Hematopoietic multipotent progenitor cell treated with erythropoietin and hydrocortisone succinate and interleukin-3 and kit ligand, for 17 days (in vitro differentiated cells): ENCODE measurements around the gene ZIC1.

Experiments used
- DNase-seq: peaks from one replicate; pipeline ENCODE4 v3.0.0-alpha.2; 2015; ENCODE audit warnings: low spot score

Gene ZIC1

DNA sequence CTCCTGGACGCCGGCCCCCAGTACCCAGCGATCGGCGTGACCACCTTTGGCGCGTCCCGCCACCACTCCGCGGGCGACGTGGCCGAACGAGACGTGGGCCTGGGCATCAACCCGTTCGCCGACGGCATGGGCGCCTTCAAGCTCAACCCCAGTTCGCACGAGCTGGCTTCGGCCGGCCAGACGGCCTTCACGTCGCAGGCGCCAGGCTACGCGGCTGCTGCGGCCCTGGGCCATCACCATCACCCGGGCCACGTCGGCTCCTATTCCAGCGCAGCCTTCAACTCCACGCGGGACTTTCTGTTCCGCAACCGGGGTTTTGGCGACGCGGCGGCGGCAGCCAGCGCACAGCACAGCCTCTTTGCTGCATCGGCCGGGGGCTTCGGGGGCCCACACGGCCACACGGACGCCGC is 956 bp downstream of the ZIC1 start:
- no peak for DNase-seq

DNA sequence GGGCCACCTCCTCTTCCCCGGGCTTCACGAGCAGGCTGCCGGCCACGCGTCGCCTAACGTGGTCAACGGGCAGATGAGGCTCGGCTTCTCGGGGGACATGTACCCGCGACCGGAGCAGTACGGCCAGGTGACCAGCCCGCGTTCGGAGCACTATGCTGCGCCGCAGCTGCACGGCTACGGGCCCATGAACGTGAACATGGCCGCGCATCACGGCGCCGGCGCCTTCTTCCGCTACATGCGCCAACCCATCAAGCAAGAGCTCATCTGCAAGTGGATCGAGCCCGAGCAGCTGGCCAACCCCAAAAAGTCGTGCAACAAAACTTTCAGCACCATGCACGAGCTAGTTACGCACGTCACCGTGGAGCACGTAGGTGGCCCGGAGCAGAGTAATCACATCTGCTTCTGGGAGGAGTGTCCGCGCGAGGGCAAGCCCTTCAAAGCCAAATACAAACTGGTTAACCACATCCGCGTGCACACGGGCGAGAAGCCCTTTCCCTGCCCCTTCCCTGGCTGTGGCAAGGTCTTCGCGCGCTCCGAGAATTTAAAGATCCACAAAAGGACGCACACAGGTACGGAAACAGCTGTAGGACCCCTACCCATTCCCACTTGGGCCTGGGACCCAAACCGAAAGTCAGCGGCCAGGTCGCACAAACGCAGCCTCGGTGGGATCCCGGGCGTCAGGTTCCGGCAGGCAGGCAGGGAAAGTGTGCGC is 1.5 kb downstream of the ZIC1 start:
- no peak for DNase-seq

DNA sequence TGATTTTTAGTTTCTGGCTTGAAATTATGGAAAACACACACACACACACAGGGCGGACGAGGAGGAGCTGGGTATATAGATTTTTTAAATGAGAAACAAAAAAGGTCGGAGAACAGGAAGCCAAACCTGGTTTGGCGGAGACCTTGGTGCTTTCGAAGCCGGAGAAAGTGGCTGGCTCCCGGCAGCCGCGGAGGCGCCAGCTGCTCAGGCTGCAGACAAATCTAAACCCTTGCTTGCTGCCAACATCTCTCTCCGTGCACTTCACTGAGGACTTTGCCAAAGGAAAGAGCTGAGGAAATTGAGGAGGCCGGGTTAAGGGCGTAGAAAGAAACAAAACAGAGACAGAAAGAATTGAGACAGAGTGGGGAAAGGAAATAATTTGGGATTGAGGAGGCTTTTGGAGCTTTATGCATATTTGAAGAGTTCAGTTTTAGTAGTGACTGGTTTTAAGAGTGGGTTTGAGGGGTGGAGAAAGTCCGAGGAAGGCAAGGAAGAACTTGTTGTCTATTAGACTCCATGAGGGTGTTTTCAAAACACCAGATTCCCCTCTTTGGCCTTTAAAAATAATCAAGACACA is 2.2 kb downstream of the ZIC1 start:
- DNase-seq: no peak

DNA sequence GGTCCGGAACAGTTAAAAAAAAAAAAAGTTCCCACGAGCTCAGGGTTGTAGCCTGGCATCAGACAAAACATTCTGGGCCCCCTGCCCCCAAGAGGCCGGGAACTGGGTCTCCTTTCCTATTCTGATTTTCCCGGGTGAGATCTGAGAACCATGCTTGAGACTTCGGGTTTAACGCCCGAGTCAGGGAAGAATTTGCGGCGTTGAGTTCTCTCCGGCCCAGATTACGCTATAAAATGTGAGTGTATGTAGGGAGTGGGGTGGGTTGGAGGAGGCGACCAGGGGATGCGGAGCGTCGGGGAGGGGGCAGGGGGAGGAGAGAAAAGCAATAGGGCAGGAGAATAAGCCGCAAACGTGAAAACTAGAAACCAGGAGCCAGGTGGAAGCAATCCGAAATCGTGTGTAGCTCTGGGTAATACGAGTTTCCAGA is 2.7 kb downstream of the ZIC1 start:
- DNase-seq: no peak

DNA sequence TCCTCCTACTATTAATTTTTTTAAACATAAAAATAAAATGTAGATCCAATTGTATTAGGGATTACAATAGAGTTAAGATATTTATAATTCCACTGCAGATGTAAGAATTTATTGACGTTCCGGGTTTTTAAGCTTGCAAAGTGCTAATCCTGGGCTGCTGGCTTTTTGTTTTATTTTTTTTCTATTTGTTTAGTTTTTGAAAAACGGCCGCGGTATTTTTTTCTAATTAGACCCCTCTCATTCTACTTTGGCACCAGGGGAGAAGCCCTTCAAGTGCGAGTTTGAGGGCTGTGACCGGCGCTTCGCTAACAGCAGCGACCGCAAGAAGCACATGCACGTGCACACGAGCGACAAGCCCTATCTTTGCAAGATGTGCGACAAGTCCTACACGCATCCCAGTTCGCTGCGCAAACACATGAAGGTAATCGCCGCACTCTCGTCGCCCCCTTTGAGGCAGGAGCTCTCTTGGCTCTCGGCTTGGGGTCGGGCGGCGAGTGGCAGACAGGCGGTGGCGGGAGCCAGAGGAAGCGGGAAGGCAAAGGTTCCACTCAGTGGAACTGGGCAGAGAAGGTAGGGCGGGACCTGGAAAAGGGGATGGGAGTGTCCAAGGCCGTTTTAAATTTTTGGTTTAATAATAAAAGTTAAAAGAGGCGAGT is 3.2 kb downstream of the ZIC1 start:
- DNase-seq: no peak

DNA sequence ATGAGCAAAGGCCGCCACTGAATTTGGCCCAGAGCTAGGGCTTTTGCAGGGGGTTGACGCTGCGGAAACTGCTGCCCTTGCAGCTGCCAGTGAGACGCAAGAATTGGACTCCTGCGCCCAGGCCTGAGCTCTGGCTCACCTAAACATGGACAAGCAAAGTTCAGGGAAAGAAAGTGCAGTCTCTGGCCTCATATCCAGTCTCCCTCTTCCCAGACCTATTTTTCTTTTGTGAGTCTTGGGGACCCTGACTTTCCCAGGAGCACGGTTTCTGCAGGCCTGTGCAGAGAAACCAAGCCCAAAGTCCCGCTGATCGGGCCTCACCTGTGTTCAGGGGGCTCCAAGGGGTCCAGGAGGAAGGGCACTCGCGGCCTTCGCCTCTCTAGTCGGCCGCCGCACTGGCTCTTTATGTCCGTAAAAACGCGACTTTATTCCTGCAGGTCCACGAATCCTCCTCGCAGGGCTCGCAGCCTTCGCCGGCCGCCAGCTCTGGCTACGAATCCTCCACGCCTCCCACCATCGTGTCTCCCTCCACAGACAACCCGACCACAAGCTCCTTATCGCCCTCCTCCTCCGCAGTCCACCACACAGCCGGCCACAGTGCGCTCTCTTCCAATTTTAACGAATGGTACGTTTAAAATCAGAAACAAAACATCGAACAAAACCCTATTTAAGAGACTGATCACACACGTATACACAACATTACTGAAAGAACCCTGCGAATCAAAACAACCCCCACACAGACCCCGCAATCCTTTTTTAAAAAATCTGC is 3.9 kb downstream of the ZIC1 start:
- DNase-seq: no peak

DNA sequence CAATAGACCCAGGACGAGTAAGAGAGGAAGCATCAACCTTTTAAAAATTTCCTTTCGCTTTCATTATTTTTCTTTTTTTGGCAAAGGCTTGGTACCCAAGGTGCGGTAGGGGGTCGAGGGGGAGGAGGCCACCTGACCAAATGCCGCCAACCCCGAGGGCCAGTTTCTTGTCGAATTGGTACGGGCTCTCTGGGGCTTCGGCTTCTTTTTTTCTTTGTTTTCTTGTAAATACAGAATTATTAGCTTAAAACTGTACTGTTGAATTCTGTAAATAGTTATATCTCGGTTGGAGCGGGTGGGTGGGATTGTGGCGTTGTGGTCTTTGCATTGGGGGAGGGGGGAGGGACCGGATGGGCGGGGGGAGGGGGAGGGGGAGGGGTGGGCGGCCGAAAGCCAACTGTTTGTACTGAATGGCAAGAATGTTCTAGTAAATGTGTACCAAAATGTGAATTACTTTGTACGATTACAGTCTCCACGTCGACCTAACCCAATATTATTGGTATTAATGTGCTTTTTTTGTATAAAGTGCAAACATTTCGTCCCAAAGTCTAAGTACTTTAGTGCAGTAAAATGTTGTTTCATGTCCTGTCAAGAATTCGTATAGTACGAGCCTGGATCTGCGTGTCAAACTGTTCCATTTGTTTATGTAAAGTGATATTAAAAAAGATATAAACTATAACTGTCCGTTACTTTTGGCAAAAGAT is 4.7 kb downstream of the ZIC1 start:
- DNase-seq: no peak

DNA sequence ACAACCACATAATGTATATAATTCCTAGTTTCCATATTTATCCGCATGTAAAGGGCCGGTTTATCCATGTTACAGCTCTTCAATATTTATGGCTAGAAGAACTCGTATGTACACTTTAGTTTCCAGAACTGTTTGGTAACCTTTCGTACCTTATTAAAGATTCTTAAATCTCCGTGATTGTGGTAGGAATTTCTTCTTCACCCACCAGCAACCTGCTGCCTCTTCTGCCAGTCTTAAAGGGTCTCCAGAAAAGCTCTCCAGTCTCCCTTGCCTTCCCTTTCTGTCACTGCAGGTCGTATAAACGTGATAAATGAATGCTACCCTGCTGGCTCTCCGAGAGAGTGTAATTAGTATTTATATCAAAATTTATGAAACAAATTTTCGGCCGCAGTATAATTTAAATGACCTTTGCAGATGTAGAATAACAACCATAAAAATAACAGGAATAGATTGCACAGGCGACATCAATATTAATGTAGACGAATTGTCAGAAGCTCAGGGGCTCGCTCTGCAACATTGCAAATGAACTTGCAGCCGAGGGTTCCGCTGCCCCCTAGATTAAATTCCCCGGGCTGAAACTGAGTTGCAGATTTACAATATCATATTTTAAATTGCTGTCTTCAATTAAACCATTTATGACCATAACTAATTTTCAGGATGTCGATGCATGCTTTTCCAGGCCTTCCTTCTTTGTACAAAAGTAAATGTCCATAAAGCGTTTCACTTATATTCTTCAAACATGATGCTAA is 5.4 kb downstream of the ZIC1 start:
- no peak for DNase-seq

DNA sequence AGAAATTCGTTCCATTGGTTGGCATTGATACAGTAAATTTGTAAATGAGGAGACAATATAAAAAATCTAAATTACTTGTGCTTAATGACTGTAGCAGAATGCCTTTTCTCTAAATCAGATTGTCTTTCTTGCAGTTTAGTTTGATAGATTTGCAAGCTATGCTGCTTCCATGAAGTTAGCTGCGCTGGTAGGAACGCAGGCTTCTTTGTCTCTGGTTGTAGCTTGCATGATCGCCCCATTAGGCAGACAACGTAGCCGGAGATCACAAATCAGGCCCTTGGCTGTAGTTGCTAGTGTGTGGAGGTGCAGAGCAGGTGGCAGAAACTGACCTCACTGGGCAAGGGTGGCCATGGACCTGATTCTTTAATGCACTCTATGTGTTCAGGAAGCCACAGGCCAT is 6.1 kb downstream of the ZIC1 start:
- DNase-seq: no peak

DNA sequence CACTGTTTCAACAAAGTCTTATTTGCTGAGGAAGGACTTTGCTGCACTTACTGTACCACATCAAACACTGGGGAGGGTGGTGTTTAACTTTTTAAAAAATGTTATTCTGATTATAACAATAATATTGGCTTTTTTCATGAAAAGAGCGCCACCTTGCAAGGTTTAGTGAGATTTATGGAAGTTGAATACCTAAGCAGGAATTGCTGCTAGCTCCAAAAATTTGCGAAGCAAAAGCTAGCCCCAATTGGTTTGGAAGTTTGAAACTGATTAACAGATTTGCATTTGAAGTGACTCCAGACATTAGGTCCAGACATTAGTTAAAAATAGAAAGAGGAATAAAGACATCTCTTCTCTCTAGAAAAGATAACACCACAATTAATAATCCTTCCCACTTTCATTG is 6.7 kb downstream of the ZIC1 start:
- no peak for DNase-seq

DNA sequence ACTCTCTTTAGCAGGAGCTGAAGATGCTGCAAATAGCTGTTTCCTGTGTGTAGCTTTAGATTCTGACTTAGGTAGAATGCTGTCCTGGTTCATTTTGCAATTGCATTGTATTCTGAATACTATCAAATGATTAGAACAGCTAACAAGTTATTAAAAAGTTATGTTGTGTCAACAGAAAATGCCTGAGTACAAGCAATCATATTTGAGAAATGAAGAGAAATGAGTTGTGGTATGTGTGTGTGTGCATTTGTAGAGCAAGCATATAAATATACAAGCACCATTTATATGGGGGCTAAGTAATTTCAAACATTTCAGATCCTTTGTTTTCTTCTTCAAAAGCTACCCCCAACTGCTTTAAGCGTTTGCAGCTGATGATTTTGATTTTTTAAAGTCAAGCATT is 7.8 kb downstream of the ZIC1 start:
- DNase-seq: no peak

DNA sequence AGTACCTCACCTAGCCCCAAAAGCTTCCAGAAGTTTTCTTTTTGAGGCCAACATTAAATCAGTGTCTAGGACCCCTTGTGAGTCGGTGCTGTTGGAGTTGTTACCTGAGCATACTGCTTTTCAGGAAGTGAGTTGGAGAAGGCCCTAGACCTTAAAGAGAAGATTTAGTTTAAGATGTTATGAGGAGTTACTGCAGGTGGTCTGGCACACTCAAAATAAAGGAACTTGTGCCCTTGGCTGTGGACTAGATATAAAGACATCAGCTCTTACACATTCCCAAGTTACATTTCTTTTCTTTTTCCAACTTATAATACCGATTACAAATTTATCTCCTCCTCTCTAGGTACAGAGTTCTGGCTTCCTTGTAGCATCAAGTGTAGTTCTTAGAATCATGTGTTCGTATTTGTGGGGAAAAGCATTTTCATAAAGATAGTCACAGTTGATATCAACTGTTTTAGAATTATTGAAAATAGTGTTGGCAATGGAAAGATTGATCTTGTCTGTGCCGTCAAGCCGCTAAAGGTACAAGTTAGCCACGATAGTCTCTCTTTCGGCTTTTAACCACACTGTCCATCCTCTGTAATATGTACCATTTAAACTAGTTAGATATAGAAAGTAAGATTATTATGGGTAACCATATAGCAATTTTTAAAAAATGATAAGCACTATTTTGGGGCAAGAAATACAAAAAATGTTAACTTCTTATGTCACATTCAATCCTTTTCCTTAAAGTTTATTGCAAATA is 8.6 kb downstream of the ZIC1 start:
- no peak for DNase-seq

DNA sequence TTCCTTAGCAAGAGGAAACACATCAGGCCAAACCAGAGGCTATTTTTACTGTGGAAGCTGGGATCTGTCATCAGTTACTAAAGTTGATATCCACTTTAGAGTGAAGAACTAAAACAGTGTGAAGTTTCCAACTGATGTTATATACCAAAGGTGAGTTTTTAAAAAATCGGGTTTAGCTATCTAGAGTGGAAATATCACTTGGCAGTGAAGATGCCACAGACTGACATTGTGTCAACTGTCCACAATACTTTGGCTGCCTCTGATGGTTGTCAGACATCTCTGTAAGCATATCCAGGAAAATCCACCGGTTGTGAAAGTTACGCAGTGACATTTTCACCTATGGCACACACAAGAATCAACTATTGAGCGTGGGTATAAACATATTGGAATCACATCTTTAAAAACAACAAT is 9.2 kb downstream of the ZIC1 start:
- no peak for DNase-seq

DNA sequence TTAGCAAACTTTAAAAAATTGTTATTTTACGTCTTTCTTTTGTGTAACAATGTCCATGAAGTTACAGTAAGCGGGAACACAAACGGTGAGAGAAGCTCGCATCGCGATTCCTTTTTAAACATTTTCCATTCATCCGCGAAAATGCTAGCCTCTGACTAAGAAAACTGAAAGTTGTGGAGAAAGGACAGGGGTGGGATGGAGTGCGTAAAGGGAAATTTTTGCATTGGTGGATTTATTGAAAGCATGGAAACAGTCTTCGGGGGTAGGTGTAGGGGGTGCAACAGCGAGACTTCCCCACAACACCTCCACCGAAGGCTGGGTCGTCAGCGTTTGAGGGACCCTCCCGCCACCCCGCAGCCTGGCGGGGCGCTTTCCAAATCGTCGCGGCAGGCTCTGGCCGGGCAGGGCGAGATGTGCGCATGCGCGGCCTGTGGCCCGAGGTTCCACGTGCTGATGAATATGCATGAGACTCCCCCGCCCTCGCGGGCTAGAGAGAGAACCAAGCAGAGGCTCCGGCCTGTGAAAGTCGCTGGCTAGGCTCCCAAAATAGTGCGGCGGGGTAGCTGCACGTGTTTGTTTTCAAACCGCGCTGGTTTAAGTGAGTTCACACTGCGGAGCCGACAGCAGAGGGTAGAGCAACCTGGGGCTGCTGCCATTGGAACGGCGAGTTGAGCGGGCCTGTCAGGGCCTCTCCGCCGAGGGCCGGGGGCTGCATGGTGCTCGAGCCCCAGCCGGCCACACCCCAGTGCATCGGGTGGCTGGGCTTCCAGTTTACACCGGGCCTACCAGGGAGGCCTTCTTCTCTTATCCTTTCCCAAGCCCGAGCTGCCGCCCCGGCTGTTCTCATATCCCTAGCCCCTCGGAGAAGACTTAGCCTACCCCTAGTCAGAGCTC is 9.9 kb downstream of the ZIC1 start:
- no peak for DNase-seq

DNA sequence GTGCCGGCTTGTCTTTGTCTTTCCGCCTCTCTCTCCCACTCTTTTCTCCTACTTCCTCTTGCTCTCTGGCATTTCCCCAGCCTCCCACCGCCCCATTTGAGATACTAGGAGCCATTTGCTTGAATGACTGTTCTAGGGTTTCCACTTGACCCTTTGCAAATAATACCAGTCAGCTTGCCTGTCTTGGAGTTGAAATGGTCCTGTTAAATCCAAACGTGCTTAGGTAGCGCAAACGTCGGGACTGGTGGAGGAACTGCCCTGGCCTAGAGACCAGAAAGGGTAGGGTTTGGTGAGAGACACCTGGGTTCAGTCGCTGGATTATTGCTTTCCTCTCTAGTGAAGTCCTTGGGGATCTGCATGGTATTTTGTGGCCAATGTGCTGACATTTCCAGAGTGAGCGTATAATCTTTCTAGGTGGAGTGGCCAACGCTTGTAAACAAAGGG is 10.6 kb downstream of the ZIC1 start:
- no peak for DNase-seq

DNA sequence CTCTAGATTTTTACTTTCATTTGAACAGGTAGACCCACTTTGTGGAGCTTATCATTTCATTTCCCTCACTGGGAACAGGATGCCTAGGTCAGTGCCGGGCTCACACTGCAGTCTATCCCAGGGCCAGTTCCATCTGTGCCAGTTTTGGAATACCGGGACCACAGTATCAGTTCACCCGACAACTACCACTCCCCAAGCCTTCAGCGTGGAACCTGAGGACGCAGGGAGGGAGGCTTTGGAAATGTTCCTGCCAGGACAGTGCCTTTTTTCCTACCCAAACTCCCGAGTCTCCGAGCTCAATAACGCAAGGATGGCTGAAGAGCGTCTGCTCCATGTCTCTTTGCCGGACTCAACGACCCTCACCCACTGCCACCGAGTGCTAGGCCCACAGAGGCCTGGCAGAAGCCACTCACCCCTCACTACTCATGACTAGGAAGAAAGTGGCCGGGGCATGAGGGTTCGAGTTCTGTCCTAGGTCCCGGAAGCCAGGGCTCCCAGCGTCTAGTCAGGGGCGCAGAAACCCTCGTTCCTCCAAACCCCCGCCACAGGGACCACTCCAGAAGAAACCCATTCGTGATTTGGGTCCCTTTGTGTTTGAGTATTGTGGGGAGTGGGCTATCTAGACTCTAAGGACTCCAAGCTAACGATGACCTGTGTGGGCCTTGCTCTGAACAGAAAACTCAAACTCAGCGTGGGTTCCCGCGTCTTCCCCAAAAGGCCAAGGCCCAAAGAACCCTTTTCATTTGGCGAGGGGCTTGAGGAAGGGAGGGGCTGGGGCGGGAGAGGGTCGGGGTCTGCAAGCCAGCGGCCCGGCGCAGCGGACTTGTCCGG is 11.4 kb downstream of the ZIC1 start:
- DNase-seq: no peak

DNA sequence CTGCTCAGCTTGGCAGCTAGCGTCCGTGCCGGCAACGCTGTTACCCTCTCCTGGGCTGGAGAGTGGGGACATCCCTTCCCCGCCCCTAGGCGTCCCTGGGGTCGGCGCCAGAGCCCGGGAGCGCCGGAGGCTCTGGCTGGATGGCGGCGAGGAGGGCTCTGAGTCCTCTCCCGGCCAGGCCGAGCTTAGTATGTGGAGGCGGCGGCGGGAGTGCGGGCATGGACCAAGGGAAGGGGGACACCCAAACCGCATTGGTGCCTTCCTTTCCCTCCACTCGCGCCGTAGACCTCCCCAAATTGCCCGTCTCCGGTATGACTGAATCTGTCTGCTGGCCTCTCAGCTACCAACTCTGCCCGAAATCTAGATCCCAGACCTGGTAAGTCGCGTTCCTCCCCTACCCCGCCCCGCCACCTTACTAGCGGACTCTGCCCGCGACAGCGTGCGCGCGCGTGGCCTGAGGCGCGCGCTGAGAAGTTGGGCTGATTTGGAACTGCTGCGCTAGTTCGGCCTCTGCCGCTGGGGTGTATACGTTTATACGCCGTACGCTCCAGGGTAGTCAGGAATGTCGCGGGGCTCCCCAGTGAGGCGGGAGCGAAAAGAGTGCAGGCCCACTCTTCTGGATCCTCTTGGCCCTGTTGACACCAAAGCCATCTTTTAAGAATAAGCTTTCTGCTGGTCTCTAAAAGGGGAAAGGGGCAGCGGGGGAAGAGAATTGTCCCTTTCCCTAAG is 12.2 kb downstream of the ZIC1 start:
- DNase-seq: no peak

DNA sequence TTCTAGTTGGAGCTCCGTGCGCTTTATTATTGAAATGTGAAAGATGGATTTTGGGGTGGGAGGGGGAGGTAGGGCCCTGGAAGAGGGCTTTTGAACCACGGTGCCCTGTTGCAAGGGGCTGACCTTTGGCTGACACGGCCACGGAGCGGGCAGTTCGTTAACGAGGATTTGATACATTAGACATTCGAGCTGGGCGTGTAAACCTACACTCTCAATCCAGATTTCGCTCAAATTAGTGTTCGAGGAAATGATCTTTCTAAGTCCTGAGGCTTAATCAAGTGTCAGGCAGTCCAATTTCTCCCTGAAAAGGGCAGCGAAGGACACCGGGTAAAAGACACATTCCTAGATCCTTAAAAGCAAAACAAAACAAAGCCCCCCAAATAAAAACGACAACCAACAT is 13.0 kb downstream of the ZIC1 start:
- DNase-seq: no peak
